Activated CD4-positive, alpha-beta T cell treated with anti-CD3 and anti-CD28 coated beads, Interleukin-2, amount 10 ng/mL, durations not matched to agents 7 days and 5 days (primary cell): Measurements from ENCODE around the gene AAMP. TPM values are rescaled to one million over a fixed set of nuclear protein-coding genes. Genes with fewer than 3 reads are reported as not detected.
A peak's percentile ranks its signal among the peaks of the same experiment; 100 is the strongest.

ENCODE experiments used
- CTCF ChIA-PET: fragments of 350-600 bp; sonication (Branson Sonifier 250); formaldehyde crosslinking; loops from one replicate; lab custom pipeline; 2021; ENCODE audit warnings: antibody characterized with exemption; lab: Charles Lee
- POLR2A ChIA-PET: fragments of 350-600 bp; sonication (Branson Sonifier 250); formaldehyde crosslinking; loops from one replicate; lab custom pipeline; 2021; ENCODE audit warnings: antibody characterized with exemption; lab: Charles Lee
- DNase-seq: peaks from one replicate; pipeline ENCODE4 v3.0.0-alpha.2; 2020
- H3K27ac Mint-ChIP-seq: one replicate; pipeline ENCODE4 v1.8.0; 2021; ENCODE audit warnings: mild to moderate bottlenecking, moderate library complexity, mixed read lengths
- H3K27me3 Mint-ChIP-seq: one replicate; pipeline ENCODE4 v1.8.0; 2021; ENCODE audit warnings: mixed read lengths
- H3K36me3 Mint-ChIP-seq: one replicate; pipeline ENCODE4 v1.8.0; 2021; ENCODE audit warnings: low read depth, mixed read lengths
- H3K4me1 Mint-ChIP-seq: one replicate; pipeline ENCODE4 v1.8.0; 2021; ENCODE audit warnings: mixed read lengths
- H3K4me3 Mint-ChIP-seq: one replicate; pipeline ENCODE4 v1.8.0; 2021; ENCODE audit warnings: mild to moderate bottlenecking, moderate library complexity, mixed read lengths
- H3K9me3 Mint-ChIP-seq: one replicate; pipeline ENCODE4 v1.8.0; 2021; ENCODE audit warnings: mixed read lengths
- total RNA-seq, 2 experiments: library from RNA; stranded (reverse); gene quantifications; one replicate each; pipeline ENCODE4 v1.2.3, GENCODE V29; 2021

Gene AAMP
- total RNA-seq, 2 experiments from 2014 or later = 42.3 to 51.1 TPM

DNA sequence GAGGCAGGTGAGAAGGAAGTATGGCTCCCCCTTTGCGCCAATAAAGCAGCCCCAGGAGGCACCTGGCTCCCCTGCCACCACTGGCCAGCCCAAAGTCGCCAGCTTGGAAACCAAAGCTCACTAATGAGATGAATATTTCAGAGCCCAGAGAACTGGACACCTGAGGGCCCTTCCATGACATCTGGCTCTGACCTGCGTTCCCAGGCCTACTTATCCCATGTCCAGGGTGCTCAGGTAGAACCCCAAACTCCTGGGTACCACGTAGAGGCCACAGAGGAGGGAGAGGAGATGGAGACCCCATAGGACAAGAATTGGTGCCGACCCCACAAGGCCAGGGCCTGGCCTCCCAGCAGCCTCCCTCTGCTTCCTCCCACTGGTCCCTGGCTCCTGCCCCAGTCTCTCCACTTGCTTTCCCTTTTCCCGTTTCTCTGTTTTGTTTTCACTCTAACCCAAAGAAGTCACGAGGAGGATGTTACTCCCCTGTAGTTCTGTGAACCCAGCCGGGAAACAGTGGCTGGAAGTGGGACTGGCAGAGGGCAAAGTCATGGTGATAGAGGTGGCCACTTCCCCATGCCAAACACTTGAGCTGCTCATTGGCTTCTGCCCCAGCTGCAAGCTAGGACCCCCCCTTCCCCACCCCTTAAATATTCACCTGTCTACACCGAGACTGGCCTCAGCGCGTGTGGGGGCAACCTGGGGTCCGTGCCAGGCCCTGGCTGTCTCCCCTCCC, 21.5 kb upstream of the AAMP start:
- Mint-ChIP-seq H3K27ac (peak overlapping the region; percentile 88), H3K4me3 (peak overlapping the region; percentile 92), H3K27me3 (no peaks in the 10 kb centered on the region), H3K4me1 (peaks cover 68% of the 10 kb centered on the region), H3K36me3 (peaks cover 20% of the 10 kb centered on the region), H3K9me3 (no peaks in the 10 kb centered on the region)
- DNase-seq = no peak
- ChIA-PET POLR2A (no interaction called here), CTCF (interaction anchor here (0.6 to 7.3 kb wide), 13 partner anchors 9 to 396 kb away, joined by 3 to 67 read pairs (median 6); partner anchors contain the start of genes AAMP, CATIP and PNKD)

DNA sequence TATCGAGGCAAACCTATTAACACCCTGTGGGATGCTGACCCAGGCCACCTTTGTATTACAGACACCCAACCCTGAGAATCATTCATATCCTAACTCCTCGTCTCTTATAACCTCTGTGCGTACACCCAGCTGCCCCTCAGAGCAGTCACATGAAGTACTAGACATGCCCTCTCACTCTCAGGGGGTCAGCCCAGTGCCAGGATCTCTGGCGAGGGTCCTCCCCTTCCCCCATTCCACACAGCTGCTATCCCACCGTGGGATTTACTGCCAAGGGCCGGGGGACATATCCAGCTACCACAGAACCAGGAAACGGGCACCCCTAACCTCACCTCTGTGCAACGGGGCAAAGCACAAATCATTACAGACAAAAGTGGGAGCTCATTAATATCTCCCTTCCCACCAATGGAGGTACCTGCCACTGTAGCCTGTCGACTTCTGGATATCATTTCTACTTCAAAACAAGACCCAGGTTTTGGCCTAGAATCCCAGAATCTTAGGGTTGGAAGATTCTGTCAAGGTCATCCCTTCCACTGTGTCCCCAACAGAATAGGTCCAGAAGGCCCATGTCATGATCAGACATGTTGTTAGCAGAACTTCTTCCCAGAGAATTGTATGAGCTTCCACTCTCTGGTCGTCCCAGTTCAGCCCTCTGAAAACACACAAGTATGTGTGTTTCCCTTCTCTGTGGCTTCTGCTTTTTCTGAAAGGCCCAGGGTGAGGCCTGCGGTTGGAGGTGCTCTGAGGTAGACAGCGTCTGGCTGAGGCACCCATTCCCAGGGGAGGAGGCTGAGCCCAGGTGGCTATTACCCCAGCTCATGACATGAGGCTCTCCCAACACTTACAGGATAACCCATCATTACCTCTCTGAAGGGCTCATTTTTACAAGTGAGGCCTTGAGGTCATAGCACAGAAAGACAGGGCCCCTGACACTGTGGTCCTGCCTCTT, 20.7 kb upstream of the AAMP start:
- Mint-ChIP-seq H3K4me1 (peaks cover 77% of the 10 kb centered on the region), H3K27ac (peak overlapping the region; percentile 88), H3K9me3 (no peaks in the 10 kb centered on the region), H3K4me3 (peak overlapping the region; percentile 92), H3K27me3 (no peaks in the 10 kb centered on the region), H3K36me3 (peaks cover 26% of the 10 kb centered on the region)
- CTCF ChIA-PET = interaction anchor here (0.6 to 7.3 kb wide), 13 partner anchors 8 to 397 kb away, joined by 3 to 67 read pairs (median 4); partner anchors contain the start of genes AAMP, CATIP and PNKD
- DNase-seq = peak; percentile 62
- POLR2A ChIA-PET = no interaction called here

DNA sequence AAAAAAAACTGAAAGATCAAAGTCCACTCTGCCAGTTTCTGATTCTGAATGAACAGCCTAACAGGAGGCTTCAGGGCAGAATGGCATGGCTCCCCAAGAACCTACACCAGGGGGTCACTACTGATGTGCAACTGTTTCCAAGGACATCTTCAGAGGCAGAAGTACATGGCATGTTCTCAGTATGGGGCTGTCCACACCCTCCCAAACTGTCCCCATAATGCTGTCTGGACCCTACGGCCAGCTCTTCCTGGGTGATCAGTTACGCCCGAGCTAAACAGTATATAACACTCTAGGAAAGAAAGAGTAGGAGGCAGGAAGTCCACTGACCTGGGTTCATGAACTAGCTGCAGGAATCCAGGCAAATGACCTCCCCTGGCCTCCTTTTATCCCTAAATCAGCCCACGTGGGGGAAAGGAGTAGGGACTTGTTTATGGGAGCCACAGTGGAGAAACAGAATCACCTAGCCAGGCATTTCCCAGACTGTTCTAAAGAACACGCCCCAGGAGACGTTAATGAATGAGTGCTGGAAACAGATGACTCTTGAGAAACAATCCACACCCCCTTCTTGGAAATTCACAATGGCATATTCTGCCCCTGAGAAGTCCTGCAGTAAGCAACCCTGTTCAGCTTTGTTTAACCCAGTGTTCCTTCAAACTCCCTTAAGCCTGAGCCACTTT, 19.8 kb upstream of the AAMP start:
- CTCF ChIA-PET = interaction anchor here (0.9 to 7.3 kb wide), 4 partner anchors 12 to 107 kb away, joined by 4 to 67 read pairs (median 10); partner anchors contain the start of genes AAMP and PNKD
- H3K27me3 Mint-ChIP-seq = no peaks in the 10 kb centered on the region
- no peak for DNase-seq
- H3K36me3 Mint-ChIP-seq = peaks cover 32% of the 10 kb centered on the region
- peak overlapping the region; percentile 88 for H3K27ac Mint-ChIP-seq
- POLR2A ChIA-PET = no interaction called here
- H3K4me3 Mint-ChIP-seq = peak overlapping the region; percentile 92
- no peaks in the 10 kb centered on the region for H3K9me3 Mint-ChIP-seq
- H3K4me1 Mint-ChIP-seq = peaks cover 82% of the 10 kb centered on the region

- CTCF ChIA-PET = interaction anchor here (0.6 to 7.8 kb wide), 16 partner anchors 9 to 383 kb away, joined by 3 to 113 read pairs (median 5); partner anchors contain the start of genes AAMP, CATIP and PNKD
- no peaks in the 10 kb centered on the region for H3K27me3 Mint-ChIP-seq
Measured at GRCh38 chr2:218286570-218287459, 16.9 kb upstream of the AAMP start.

DNA sequence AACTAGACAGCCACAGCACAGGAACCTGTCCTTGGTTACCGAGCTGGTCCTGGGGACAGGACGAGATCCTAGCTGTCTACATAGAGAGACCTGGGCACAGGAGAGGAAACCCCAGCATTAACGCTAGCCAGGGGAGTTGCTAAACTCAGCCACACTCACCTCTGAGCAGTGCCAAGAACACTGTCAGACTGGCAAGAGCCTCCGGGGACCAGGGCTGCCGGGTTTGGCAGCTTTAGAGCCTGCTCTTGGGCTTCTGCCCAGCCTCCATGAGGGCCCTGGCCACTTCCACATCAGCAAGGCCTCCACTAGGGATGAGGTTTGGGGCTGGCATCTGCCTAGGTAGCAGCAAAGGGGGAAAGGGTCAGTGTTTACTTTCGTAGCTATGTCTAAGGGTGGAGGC, 15.7 kb upstream of the AAMP start:
- Mint-ChIP-seq H3K27me3 (no peaks in the 10 kb centered on the region), H3K27ac (peak overlapping the region; percentile 88), H3K36me3 (peaks cover 45% of the 10 kb centered on the region), H3K4me3 (peak overlapping the region; percentile 85), H3K9me3 (no peaks in the 10 kb centered on the region), H3K4me1 (peaks cover 74% of the 10 kb centered on the region)
- ChIA-PET CTCF (interaction anchor here (0.6 to 7.8 kb wide), 9 partner anchors 10 to 366 kb away, joined by 4 to 113 read pairs (median 7); partner anchors contain the start of genes AAMP, CATIP and PNKD), POLR2A (no interaction called here)
- no peak for DNase-seq

More at GRCh38 chr2:218286570-218287459, 16.9 kb upstream of the AAMP start:
- H3K36me3 Mint-ChIP-seq = peaks cover 41% of the 10 kb centered on the region
- no peaks in the 10 kb centered on the region for H3K9me3 Mint-ChIP-seq
- POLR2A ChIA-PET = interaction anchor here (0.9 to 1.3 kb wide), 2 partner anchors 11 to 16 kb away, joined by 3 to 5 read pairs; partner anchors contain the start of genes AAMP and PNKD
- peaks cover 78% of the 10 kb centered on the region for H3K4me1 Mint-ChIP-seq
- H3K27ac Mint-ChIP-seq = peak overlapping the region; percentile 88
- peak overlapping the region; percentile 85 for H3K4me3 Mint-ChIP-seq
- peak; percentile 88 for DNase-seq

DNA sequence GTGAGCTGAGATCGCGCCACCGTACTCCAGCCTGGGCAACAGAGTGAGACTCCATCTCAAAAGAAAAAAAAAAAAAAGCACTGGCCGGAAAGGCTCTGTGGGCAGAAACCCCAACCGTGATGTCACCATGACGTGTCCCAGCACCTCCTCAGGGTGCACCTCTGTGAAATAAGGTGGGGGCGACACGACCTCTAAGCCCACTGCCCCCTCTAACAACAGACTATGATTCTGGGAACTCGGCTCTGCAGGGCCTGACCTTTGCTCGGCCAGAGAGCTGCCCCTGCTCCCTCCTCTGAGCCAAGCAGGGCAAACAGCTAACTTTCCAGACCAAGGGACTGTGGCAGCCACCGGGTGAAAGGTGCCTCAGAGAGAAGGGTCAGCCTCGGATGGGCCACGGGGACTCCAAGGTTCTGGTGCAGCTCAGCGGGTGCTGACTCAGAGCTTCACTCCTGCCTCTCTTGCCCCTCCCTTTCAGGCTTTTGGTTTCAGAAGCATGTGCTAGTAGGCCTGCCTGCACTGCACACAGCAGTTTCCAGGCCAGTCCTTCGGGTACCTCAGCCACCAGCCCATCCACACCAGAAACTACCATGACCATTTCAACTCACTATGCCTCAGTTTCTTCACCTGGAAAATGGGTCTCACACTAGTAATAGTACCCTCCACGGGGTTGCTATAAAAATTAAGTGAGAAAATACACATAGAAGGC, 14.3 kb upstream of the AAMP start:
- CTCF ChIA-PET = interaction anchor here (1.1 to 7.8 kb wide), 4 partner anchors 11 to 113 kb away, joined by 4 to 113 read pairs (median 8); partner anchors contain the start of genes AAMP, CATIP and PNKD
- H3K4me3 Mint-ChIP-seq = peak overlapping the region; percentile 60
- DNase-seq = peak; percentile 68
- no peaks in the 10 kb centered on the region for H3K9me3 Mint-ChIP-seq
- H3K27me3 Mint-ChIP-seq = no peaks in the 10 kb centered on the region
- POLR2A ChIA-PET = no interaction called here
- peak overlapping the region; percentile 88 for H3K27ac Mint-ChIP-seq
- peaks cover 62% of the 10 kb centered on the region for H3K4me1 Mint-ChIP-seq
- peaks cover 45% of the 10 kb centered on the region for H3K36me3 Mint-ChIP-seq

- H3K27ac Mint-ChIP-seq = peak overlapping the region; percentile 73
- POLR2A ChIA-PET = no interaction called here
- no peaks in the 10 kb centered on the region for H3K9me3 Mint-ChIP-seq
Measured at GRCh38 chr2:218282173-218282991, 12.4 kb upstream of the AAMP start.

GRCh38 chr2:218281449-218281848, 11.5 kb upstream of the AAMP start:
- no peaks in the 10 kb centered on the region for H3K27me3 Mint-ChIP-seq
- no peaks in the 10 kb centered on the region for H3K9me3 Mint-ChIP-seq
- peaks cover 37% of the 10 kb centered on the region for H3K4me1 Mint-ChIP-seq
- H3K4me3 Mint-ChIP-seq = no peak overlapping the region
- POLR2A ChIA-PET = no interaction called here
- H3K27ac Mint-ChIP-seq = peak overlapping the region; percentile 66
- CTCF ChIA-PET = interaction anchor here (1.3 to 7.8 kb wide), 3 partner anchors 8 to 111 kb away, joined by 3 to 113 read pairs (median 5); partner anchors contain the start of genes AAMP and PNKD
- H3K36me3 Mint-ChIP-seq = peaks cover 52% of the 10 kb centered on the region
- no peak for DNase-seq

More at GRCh38 chr2:218282173-218282991, 12.4 kb upstream of the AAMP start:
- CTCF ChIA-PET = interaction anchor here (0.6 to 7.8 kb wide), 7 partner anchors 8 to 115 kb away, joined by 3 to 113 read pairs (median 5); partner anchors contain the start of genes AAMP, CATIP and PNKD
- no peak overlapping the region for H3K4me3 Mint-ChIP-seq
- DNase-seq = no peak
- H3K36me3 Mint-ChIP-seq = peaks cover 45% of the 10 kb centered on the region
- H3K4me1 Mint-ChIP-seq = peaks cover 47% of the 10 kb centered on the region
- no peaks in the 10 kb centered on the region for H3K27me3 Mint-ChIP-seq

DNA sequence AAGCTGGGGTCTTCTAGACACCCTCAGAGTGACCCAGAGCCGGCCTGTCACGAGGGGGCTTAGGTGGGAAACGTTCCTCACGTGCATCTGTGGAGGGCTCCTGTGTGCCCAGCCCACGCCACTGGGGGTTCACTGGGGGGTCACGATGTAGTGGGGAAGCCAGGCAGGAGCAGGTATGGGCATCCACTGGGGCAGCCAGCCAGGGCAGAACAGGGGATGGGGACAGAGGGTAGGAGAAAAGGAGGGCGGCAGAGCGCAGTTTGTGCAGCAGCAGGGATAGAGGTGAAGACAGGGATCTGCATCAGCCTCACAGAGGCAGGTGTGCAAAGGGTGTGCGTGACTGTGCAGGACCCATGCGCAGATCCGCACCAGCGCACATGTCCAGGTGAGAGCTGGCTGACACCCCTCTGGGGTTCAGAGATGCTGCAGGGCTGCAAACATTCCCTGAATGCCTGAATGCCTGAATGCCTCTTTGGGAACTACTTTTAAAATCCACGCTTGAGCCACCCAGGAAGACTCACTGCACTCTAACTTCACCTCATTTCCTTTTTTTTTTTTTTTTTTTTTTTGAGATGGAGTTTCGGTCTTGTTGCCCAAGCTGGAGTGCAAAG, 10.4 kb upstream of the AAMP start:
- H3K4me1 Mint-ChIP-seq = peaks cover 26% of the 10 kb centered on the region
- no peak for DNase-seq
- peak overlapping the region; percentile 74 for H3K27ac Mint-ChIP-seq
- ChIA-PET CTCF (interaction anchor here (0.7 to 7.8 kb wide), 3 partner anchors 7 to 150 kb away, joined by 3 to 113 read pairs (median 3); partner anchors contain the start of genes AAMP and PNKD), POLR2A (no interaction called here)
- H3K4me3 Mint-ChIP-seq = no peak overlapping the region
- no peaks in the 10 kb centered on the region for H3K9me3 Mint-ChIP-seq
- H3K36me3 Mint-ChIP-seq = peaks cover 52% of the 10 kb centered on the region
- H3K27me3 Mint-ChIP-seq = no peaks in the 10 kb centered on the region
